Adrenal gland (tissue), 12 donors: ENCODE data around the gene SLC18B1. TPM values are rescaled to one million over a fixed set of nuclear protein-coding genes. Genes with fewer than 3 reads are reported as not detected.

Source experiments
- DNase-seq, 7 donors: peaks; one replicate each; pipeline ENCODE4 v3.0.0-alpha.2; 2019 to 2020
- H3K27ac ChIP-seq, 5 donors: fragments of 200-600 bp; sonication (generic) in 4 of 5; 1 replicate in 3 of 5; 2 replicates in 2 of 5; pipeline versions ENCODE4 v1.5.1 to v1.8.0; 2016 to 2020; ENCODE audit warnings: mild to moderate bottlenecking in 1 of 5
- H3K27me3 ChIP-seq: fragments of 200-600 bp; 2 replicates; pipeline ENCODE4 v1.8.0; 2021
- H3K36me3 ChIP-seq, 2 donors: fragments of 200-600 bp; replicated peaks in 1 of 2; 1 replicate in 1 of 2; 2 replicates in 1 of 2; pipeline versions ENCODE4 v1.5.1 to v1.8.0; 2018 to 2022
- H3K4me1 ChIP-seq, 2 donors: fragments of 200-600 bp; replicated peaks in 1 of 2; 1 replicate in 1 of 2; 2 replicates in 1 of 2; pipeline versions ENCODE4 v1.5.1 to v1.8.0; 2018 to 2021
- H3K4me3 ChIP-seq, 4 donors: fragments of 200-600 bp; sonication (generic) in 3 of 4; one replicate each; pipeline ENCODE4 v1.5.1; 2016 to 2018
- H3K9me3 ChIP-seq, 3 donors: fragments of 200-600 bp; sonication (generic) in 1 of 3; replicated peaks in 1 of 3; 1 replicate in 2 of 3; 2 replicates in 1 of 3; pipeline versions ENCODE4 v1.5.1 to v1.8.0; 2016 to 2021
- CTCF ChIP-seq, 6 experiments: fragments of 450-650 bp in 4 of 6; fragments of 200-600 bp in 2 of 6; sonication (generic) in 1 of 6; IDR thresholded peaks; 1 replicate in 5 of 6; 2 replicates in 1 of 6; pipeline versions ENCODE4 v1.5.1 to v1.8.0; 2016 to 2021; ENCODE audit warnings: antibody characterized with exemption in 6 of 6, mild to moderate bottlenecking in 2 of 6, moderate library complexity in 1 of 6
- POLR2A ChIP-seq, 2 donors: fragments of 450-650 bp; IDR thresholded peaks; one replicate each; pipeline ENCODE4 v1.6.1; 2017; ENCODE audit warnings: antibody characterized with exemption in 2 of 2, mild to moderate bottlenecking in 2 of 2, moderate library complexity in 1 of 2
- WGBS, 4 donors: extraction: QIAGEN DNeasy Blood & Tissue Kit in 2 of 4; methylation state at CpG; one replicate each; pipeline versions ENCODE4 v1.1.5 to v1.1.7; 2013 to 2017; 5-methylcytosine and 5-hydroxymethylcytosine counted together
- intact Hi-C, 2 donors: fragments of 100-400 bp; cut with DNase I; formaldehyde crosslinking; loops; one replicate each; pipeline versions ENCODE4 v1.14.1 to v1.15.0; 2022 to 2023
- polyA plus RNA-seq, 3 donors: library from polyadenylated mRNA; stranded (reverse); fragments of 200-250 nt in 2 of 3; fragments of 350-450 nt in 1 of 3; fragmentation: Illumina TruSeq in 1 of 3; extraction: RNeasy Lipid Tissue Mini Kit (QIAGEN cat#74804) in 1 of 3; gene quantifications; one replicate each; pipeline ENCODE4 v1.2.3, GENCODE V29; 2013 to 2014
- total RNA-seq, 9 donors: library from RNA; depleted of rRNA in 4 of 9; stranded (reverse); fragments of >200 nt in 4 of 9; fragments of 120-200 nt in 1 of 9; fragmentation: NEBNext Ultra II Directional in 1 of 9; extraction: Animal tissue kit (Norgen Biotek cat#: 25700) in 1 of 9; gene quantifications; one replicate each; pipeline versions ENCODE4 v1.1.0 to v1.2.4, GENCODE V29; 2013 to 2023
- donor health status: healthy with polysubstance abuse.
- donor health status: Bipolar disorder and iron deficiency.
- donor health status: DM: yes; HTN: yes; CAD: no.
- donor health status: DM: no; HTN: no; CAD: no.
- donor health status: DM: no; HTN: no; CAD: no.
- donor health status: DM: yes; HTN: yes; CAD: no.

The SLC18B1 gene
- total and polyA plus RNA-seq, 12 donors, result 8.7 to 32.8 (median 14.0) TPM

- no peak for DNase-seq
- 74 to 89% (median 78%) methylated on average over 6 of the region's 6 CpGs for WGBS, 4 donors
- intact Hi-C loops, result no loop called here
- TF ChIP-seq CTCF (IDR thresholded peaks at IDR 0.05), result no peak
- no peak for TF ChIP-seq POLR2A (IDR thresholded peaks at IDR 0.05)
- H3K27ac ChIP-seq, result no peak overlapping the region
- H3K9me3 ChIP-seq, result no peaks in the 10 kb centered on the region
- H3K4me1 ChIP-seq, result peaks cover 15 to 21% of the 10 kb centered on the region in 2 donors
- H3K36me3 ChIP-seq, result peaks cover 0 to 45% of the 10 kb centered on the region in 2 donors
- no peak overlapping the region for H3K4me3 ChIP-seq
- H3K27me3 ChIP-seq, result no peaks in the 10 kb centered on the region
Observed at GRCh38 chr6:132818404-132819359, 20.2 kb upstream of the SLC18B1 start.

GRCh38 chr6:132817554-132818403 is 19.3 kb upstream of the SLC18B1 start:
- WGBS, 4 donors, result 91 to 95% (median 94%) methylated on average over 10 of the region's 10 CpGs
- TF ChIP-seq CTCF (IDR thresholded peaks at IDR 0.05), result no peak
- no peak for DNase-seq
- H3K36me3 ChIP-seq, result peaks cover 0 to 45% of the 10 kb centered on the region in 2 donors
- peaks cover 15 to 21% of the 10 kb centered on the region in 2 donors for H3K4me1 ChIP-seq
- no peaks in the 10 kb centered on the region for H3K27me3 ChIP-seq
- no peak overlapping the region for H3K27ac ChIP-seq
- H3K4me3 ChIP-seq, result no peak overlapping the region
- H3K9me3 ChIP-seq, result no peaks in the 10 kb centered on the region
- intact Hi-C loops, result no loop called here

GRCh38 chr6:132816660-132817059 is 18.2 kb upstream of the SLC18B1 start:
- no peaks in the 10 kb centered on the region for H3K27me3 ChIP-seq
- no peaks in the 10 kb centered on the region for H3K9me3 ChIP-seq
- DNase-seq, result no peak
- WGBS, 4 donors, result 70 to 74% (median 72%) methylated on average over 4 of the region's 4 CpGs
- H3K36me3 ChIP-seq, result peaks cover 0 to 45% of the 10 kb centered on the region in 2 donors
- H3K27ac ChIP-seq, result no peak overlapping the region
- H3K4me1 ChIP-seq, result peaks cover 15 to 29% of the 10 kb centered on the region in 2 donors
- intact Hi-C loops, result no loop called here
- TF ChIP-seq POLR2A (IDR thresholded peaks at IDR 0.05) (no peak), CTCF (IDR thresholded peaks at IDR 0.05) (no peak)
- peak overlapping the region in 1 of 4 donors; percentile 86 for H3K4me3 ChIP-seq
